Vagina (tissue), 2 donors: ENCODE data around the gene RSU1.

ENCODE experiments used
- CTCF ChIP-seq, 3 experiments: fragments of 450-650 bp in 2 of 3; fragments of 200-600 bp in 1 of 3; sonication (generic) in 1 of 3; IDR thresholded peaks; one replicate each; pipeline ENCODE4 v1.5.1; 2017 to 2019; ENCODE audit warnings: antibody characterized with exemption in 3 of 3, mild to moderate bottlenecking in 2 of 3, moderate library complexity in 2 of 3
- POLR2AphosphoS5 ChIP-seq, 2 donors: sonication (generic); formaldehyde crosslinking; IDR thresholded peaks; one replicate each; pipeline ENCODE4 v1.9.0; 2017; ENCODE audit warnings: antibody characterized with exemption in 2 of 2, mild to moderate bottlenecking in 2 of 2, low read depth in 1 of 2; ENCODE audit not compliant: insufficient read depth in 1 of 2

- TF ChIP-seq POLR2AphosphoS5 (IDR thresholded peaks at IDR 0.05; ENCODE audit: insufficient read depth in 1 of 2, low read depth in 1 of 2) (no peak), CTCF (IDR thresholded peaks at IDR 0.05) (no peak)
These were observed 204.3 kb downstream of the RSU1 start for GRCh38 chr10:16612981-16613355.
